Measurements from ENCODE around the gene IL19.

DNA sequence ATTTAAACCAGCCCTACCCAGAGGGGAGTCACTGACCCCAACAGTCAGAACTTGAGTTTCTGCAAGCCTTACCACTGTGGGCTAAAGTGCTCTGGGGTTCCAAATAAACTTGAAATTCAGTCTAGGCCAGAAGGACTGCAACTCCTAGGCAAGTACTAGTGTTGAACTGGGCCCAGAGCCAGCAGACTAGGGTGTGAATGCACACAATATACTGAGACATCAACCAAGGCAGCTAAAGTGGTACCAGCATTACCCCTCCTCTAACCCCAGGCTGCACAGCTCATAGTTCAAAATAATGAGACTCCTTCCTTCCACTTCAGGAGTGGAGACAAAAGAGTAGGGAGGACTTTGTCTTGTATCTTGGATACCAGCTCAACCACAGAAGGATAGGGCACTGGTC, 75.9 kb downstream of the IL19 start:
- TF ChIP-seq CTCF (IDR thresholded peaks at IDR 0.05; ENCODE audit: insufficient read depth, low read length, poor library complexity, severe bottlenecking) (no peak), EZH2phosphoT487 (conservative IDR thresholded peaks at IDR 0.05; ENCODE audit: low read length) (no peak)
